Common myeloid progenitor, CD34-positive (primary cell): ENCODE results near the gene RAP2A.

Experiments
- CTCF ChIA-PET: fragments of 350-600 bp; sonication (Branson Sonifier 250); formaldehyde crosslinking; loops from one replicate; lab custom pipeline; 2021; ENCODE audit warnings: antibody characterized with exemption; lab: Charles Lee
- POLR2A ChIA-PET: fragments of 350-600 bp; sonication (Branson Sonifier 250); formaldehyde crosslinking; loops from one replicate; lab custom pipeline; 2021; ENCODE audit warnings: antibody characterized with exemption; lab: Charles Lee
- DNase-seq, 3 donors: peaks; one replicate each; pipeline versions ENCODE4 v3.0.0 to v3.0.0-alpha.2; 2013
- H3K27ac ChIP-seq, 2 experiments: 1 replicate in 1 of 2; 2 replicates in 1 of 2; pipeline ENCODE4 v1.7.0; 2013; ENCODE audit warnings: inconsistent platforms in 2 of 2, low read length in 2 of 2, mild to moderate bottlenecking in 2 of 2, low read depth in 1 of 2, moderate library complexity in 1 of 2; ENCODE audit not compliant: severe bottlenecking in 2 of 2, insufficient read depth in 1 of 2, poor library complexity in 1 of 2
- H3K27me3 ChIP-seq, 5 experiments: replicated peaks in 2 of 5; 1 replicate in 3 of 5; 2 replicates in 2 of 5; pipeline versions ENCODE4 v1.6.1 to v1.7.0; 2013; ENCODE audit warnings: low read length in 4 of 5, mild to moderate bottlenecking in 2 of 5, moderate library complexity in 2 of 5, inconsistent platforms in 1 of 5; ENCODE audit not compliant: insufficient read depth in 5 of 5, control insufficient read depth in 4 of 5
- H3K36me3 ChIP-seq, 4 experiments: 1 replicate in 2 of 4; 2 replicates in 2 of 4; pipeline versions ENCODE4 v1.6.1 to v1.7.0; 2013; ENCODE audit warnings: low read length in 3 of 4, control low read depth in 1 of 4, mild to moderate bottlenecking in 1 of 4; ENCODE audit not compliant: control insufficient read depth in 4 of 4, insufficient read depth in 4 of 4
- H3K4me1 ChIP-seq, 4 experiments: 1 replicate in 3 of 4; 2 replicates in 1 of 4; pipeline versions ENCODE4 v1.6.1 to v1.7.1; 2013; ENCODE audit warnings: low read length in 3 of 4, mild to moderate bottlenecking in 3 of 4, control low read depth in 1 of 4, inconsistent platforms in 1 of 4, moderate library complexity in 1 of 4; ENCODE audit not compliant: control insufficient read depth in 4 of 4, insufficient read depth in 4 of 4; ENCODE audit errors: control extremely low read depth in 1 of 4
- H3K4me3 ChIP-seq, 7 experiments: 1 replicate in 4 of 7; 2 replicates in 3 of 7; pipeline versions ENCODE4 v1.5.1 to v1.7.0; 2013; ENCODE audit warnings: mild to moderate bottlenecking in 7 of 7, low read length in 6 of 7, moderate library complexity in 6 of 7, inconsistent platforms in 2 of 7, low read depth in 2 of 7, control low read depth in 1 of 7; ENCODE audit not compliant: insufficient read depth in 4 of 7, control insufficient read depth in 1 of 7; ENCODE audit errors: extremely low read depth in 1 of 7
- H3K9me3 ChIP-seq, 5 experiments: 1 replicate in 4 of 5; 2 replicates in 1 of 5; pipeline versions ENCODE4 v1.6.1 to v1.7.1; 2013; ENCODE audit warnings: low read length in 4 of 5, mild to moderate bottlenecking in 2 of 5, inconsistent platforms in 1 of 5, low read depth in 1 of 5, moderate library complexity in 1 of 5; ENCODE audit not compliant: control insufficient read depth in 4 of 5, insufficient read depth in 2 of 5; ENCODE audit errors: control extremely low read depth in 1 of 5
- WGBS: methylation state at CpG from one replicate; pipeline ENCODE4 v1.1.5; 2013; ENCODE audit not compliant: insufficient coverage; 5-methylcytosine and 5-hydroxymethylcytosine counted together

Gene RAP2A

DNA sequence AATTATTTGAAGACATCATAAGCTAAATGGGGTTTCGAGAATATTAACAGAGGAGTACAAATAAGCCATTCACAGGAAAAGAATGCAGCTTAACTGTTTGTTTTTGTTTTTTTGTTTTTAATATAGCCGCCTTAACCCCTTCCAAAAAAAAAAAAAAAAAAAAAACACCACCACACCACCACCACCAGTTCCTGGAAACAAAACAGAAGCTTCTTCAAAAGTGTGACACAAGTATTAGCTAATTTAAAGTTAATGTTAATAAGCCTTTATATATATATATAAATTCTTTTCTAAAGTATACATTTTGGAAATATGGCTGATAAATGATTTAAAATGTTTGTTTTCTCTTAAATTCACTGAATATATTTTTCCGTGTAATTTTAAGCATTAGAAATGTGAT lies 1.4 kb downstream of the RAP2A start:
- Histone ChIP-seq H3K9me3 (no peaks in the 10 kb centered on the region), H3K4me3 (peak overlapping the region in 6 of 7 experiments; percentile 78 to 92 (median 84)), H3K27me3 (no peaks in the 10 kb centered on the region), H3K27ac (no peak overlapping the region), H3K4me1 (peaks cover 7 to 41% (median 14%) of the 10 kb centered on the region in 4 experiments), H3K36me3 (peaks cover 0 to 2% (median 0%) of the 10 kb centered on the region in 4 experiments)
- POLR2A ChIA-PET = no interaction called here
- DNase-seq = peak in 2 of 3 donors; percentile 28 to 35
- no CpG with 5 or more reads among the region's 3 CpGs for WGBS
- CTCF ChIA-PET = interaction anchor here (0.6 kb wide), 1 partner anchor 12 kb away, joined by 3 read pairs; no protein-coding TSS in a partner anchor

- Histone ChIP-seq H3K9me3 (no peaks in the 10 kb centered on the region), H3K27me3 (no peaks in the 10 kb centered on the region), H3K4me1 (peaks cover 7 to 41% (median 14%) of the 10 kb centered on the region in 4 experiments), H3K36me3 (peaks cover 0 to 5% (median 0%) of the 10 kb centered on the region in 4 experiments), H3K27ac (no peak overlapping the region), H3K4me3 (peak overlapping the region in 4 of 7 experiments; percentile 2 to 88 (median 36))
- no peak for DNase-seq
- POLR2A ChIA-PET = no interaction called here
- WGBS = 100% methylated on average over 2 of the region's 5 CpGs
- CTCF ChIA-PET = interaction anchor here (0.6 kb wide), 1 partner anchor 12 kb away, joined by 3 read pairs; no protein-coding TSS in a partner anchor
Measured at GRCh38 chr13:97435794-97436193, 1.8 kb downstream of the RAP2A start.

DNA sequence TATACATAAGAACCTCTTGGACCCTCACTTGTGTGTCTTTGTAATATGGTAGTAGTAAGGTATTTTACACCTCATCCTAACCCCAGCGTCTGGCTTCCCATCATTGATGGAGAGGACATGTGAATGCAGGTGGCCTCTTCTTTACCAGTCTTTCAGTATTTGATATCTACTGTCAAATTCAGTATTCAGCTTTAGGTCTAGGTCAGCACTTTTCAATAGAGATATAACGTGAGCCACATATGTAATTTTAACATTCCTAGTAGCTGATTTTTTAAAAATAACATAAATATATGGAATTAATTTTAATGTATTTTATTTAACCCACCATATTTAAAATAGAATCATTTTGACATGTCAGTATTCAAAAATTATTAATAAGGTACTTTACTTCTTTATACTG lies 2.9 kb downstream of the RAP2A start:
- Histone ChIP-seq H3K27me3 (no peaks in the 10 kb centered on the region), H3K4me1 (peaks cover 7 to 37% (median 14%) of the 10 kb centered on the region in 4 experiments), H3K36me3 (peaks cover 0 to 5% (median 0%) of the 10 kb centered on the region in 4 experiments), H3K9me3 (no peaks in the 10 kb centered on the region), H3K27ac (no peak overlapping the region), H3K4me3 (no peak overlapping the region)
- WGBS = no CpG with 5 or more reads among the region's 2 CpGs
- DNase-seq = no peak
- ChIA-PET CTCF (interaction anchor here (1.3 kb wide), 1 partner anchor 8 kb away, joined by 3 read pairs; no protein-coding TSS in a partner anchor), POLR2A (no interaction called here)

- H3K4me1 ChIP-seq = peaks cover 5 to 28% (median 9%) of the 10 kb centered on the region in 4 experiments
- no peaks in the 10 kb centered on the region for H3K27me3 ChIP-seq
- H3K27ac ChIP-seq = no peak overlapping the region
- POLR2A ChIA-PET = no interaction called here
- no peak for DNase-seq
- H3K9me3 ChIP-seq = no peaks in the 10 kb centered on the region
- H3K4me3 ChIP-seq = no peak overlapping the region
- CTCF ChIA-PET = no interaction called here
- 100% methylated on average over 1 of the region's 2 CpGs for WGBS
- H3K36me3 ChIP-seq = peaks cover 0 to 5% (median 0%) of the 10 kb centered on the region in 4 experiments
Measured at GRCh38 chr13:97437729-97438128, 3.8 kb downstream of the RAP2A start.

- POLR2A ChIA-PET = no interaction called here
- DNase-seq = no peak
Measured at GRCh38 chr13:97438856-97439595, 5.1 kb downstream of the RAP2A start.

GRCh38 chr13:97440598-97441170 lies 6.7 kb downstream of the RAP2A start:
- Histone ChIP-seq H3K9me3 (no peaks in the 10 kb centered on the region), H3K27me3 (no peaks in the 10 kb centered on the region), H3K4me3 (no peak overlapping the region), H3K36me3 (peaks cover 0 to 7% (median under 1%) of the 10 kb centered on the region in 4 experiments), H3K4me1 (peaks cover 0 to 12% (median 5%) of the 10 kb centered on the region in 4 experiments), H3K27ac (no peak overlapping the region)
- CTCF ChIA-PET = no interaction called here
- POLR2A ChIA-PET = interaction anchor here (0.6 kb wide), 1 partner anchor 85 kb away, joined by 4 read pairs; no protein-coding TSS in a partner anchor
- WGBS = no CpG with 5 or more reads among the region's 2 CpGs
- DNase-seq = no peak

More at GRCh38 chr13:97438856-97439595, 5.1 kb downstream of the RAP2A start:
- no peaks in the 10 kb centered on the region for H3K27me3 ChIP-seq
- H3K9me3 ChIP-seq = no peaks in the 10 kb centered on the region
- CTCF ChIA-PET = no interaction called here
- H3K36me3 ChIP-seq = peaks cover 0 to 5% (median 0%) of the 10 kb centered on the region in 4 experiments
- H3K27ac ChIP-seq = no peak overlapping the region
- H3K4me1 ChIP-seq = peaks cover 5 to 25% (median 9%) of the 10 kb centered on the region in 4 experiments
- no peak overlapping the region for H3K4me3 ChIP-seq
- WGBS = 89% methylated on average over 3 of the region's 3 CpGs

DNA sequence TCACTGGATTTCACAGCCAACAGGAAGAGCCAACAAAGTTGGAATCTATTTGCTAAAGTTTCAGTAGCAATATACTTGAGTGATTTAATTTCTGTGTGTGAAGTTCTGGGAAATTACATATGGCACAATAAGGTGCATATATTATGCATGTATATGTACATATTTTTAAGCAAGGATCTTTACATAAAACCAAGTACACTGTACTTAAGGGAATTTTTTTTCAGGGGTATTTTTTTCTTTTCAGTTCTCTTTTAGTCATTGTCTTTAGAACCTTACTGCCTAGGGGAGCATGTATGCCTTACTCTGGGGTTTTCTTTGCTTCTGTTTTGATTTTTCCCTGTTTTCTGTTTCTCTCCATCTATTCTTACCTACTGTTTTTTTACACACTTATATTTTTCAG lies 7.4 kb downstream of the RAP2A start:
- ChIA-PET CTCF (no interaction called here), POLR2A (no interaction called here)
- H3K4me3 ChIP-seq = no peak overlapping the region
- H3K4me1 ChIP-seq = peaks cover 0 to 5% (median under 1%) of the 10 kb centered on the region in 4 experiments
- H3K36me3 ChIP-seq = peaks cover 0 to 7% (median 2%) of the 10 kb centered on the region in 4 experiments
- H3K27me3 ChIP-seq = no peaks in the 10 kb centered on the region
- no peak for DNase-seq
- H3K9me3 ChIP-seq = no peaks in the 10 kb centered on the region
- no peak overlapping the region for H3K27ac ChIP-seq
